GM13977 (cell line): ENCODE measurements around the gene ATG16L2.
"Not testable (repeated sequence)": the region's sequence is repeated elsewhere in the genome, so short reads cannot be mapped to it uniquely, and the experiment has no call there.

Experiments used
- DNase-seq: peaks from one replicate; pipeline ENCODE4 v3.0.0; 2012; ENCODE audit warnings: low spot score
- in situ Hi-C: fragments of 300-500 bp; cut with MboI; formaldehyde crosslinking; loops from one replicate; pipeline ENCODE4 v1.12.0; 2022; ENCODE audit warnings: low sequenced_read_pairs, low pct_unique_long_range_greater_than_20kb, mixed read lengths, inconsistent platforms; ENCODE audit not compliant: unreplicated experiment
- TF ChIP-seq, protein P1 (sequence below): IDR thresholded peaks from 2 replicates; pipeline ENCODE4 v1.5.1; 2012; ENCODE audit warnings: mild to moderate bottlenecking, control low read depth; ENCODE audit not compliant: insufficient read depth; ENCODE audit errors: extremely low read depth, missing control alignments

ATG16L2 gene

DNA sequence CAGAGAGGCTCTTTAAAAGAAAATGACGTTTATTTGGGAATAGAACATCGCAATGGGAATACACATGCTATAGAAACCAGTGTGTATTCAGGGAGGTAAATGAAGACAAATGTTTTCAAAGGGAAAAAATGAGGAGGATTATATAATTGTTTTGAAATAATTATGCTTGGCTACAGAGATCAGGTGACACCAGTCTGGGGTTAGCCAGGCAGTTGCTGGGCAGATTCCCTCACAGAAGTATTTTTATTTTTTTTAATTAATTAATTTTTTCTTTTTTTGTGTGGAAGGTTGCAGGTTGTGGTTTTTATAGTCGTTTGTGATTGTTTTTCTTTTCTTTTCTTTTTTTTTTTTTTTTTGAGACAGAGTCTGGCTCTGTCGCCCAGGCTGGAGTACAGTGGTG is 14.8 kb upstream of the ATG16L2 start:
- TF ChIP-seq, protein P1, sequence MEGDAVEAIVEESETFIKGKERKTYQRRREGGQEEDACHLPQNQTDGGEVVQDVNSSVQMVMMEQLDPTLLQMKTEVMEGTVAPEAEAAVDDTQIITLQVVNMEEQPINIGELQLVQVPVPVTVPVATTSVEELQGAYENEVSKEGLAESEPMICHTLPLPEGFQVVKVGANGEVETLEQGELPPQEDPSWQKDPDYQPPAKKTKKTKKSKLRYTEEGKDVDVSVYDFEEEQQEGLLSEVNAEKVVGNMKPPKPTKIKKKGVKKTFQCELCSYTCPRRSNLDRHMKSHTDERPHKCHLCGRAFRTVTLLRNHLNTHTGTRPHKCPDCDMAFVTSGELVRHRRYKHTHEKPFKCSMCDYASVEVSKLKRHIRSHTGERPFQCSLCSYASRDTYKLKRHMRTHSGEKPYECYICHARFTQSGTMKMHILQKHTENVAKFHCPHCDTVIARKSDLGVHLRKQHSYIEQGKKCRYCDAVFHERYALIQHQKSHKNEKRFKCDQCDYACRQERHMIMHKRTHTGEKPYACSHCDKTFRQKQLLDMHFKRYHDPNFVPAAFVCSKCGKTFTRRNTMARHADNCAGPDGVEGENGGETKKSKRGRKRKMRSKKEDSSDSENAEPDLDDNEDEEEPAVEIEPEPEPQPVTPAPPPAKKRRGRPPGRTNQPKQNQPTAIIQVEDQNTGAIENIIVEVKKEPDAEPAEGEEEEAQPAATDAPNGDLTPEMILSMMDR, result no peak
- no peak for DNase-seq
- in situ Hi-C loops, result no loop called here

DNA sequence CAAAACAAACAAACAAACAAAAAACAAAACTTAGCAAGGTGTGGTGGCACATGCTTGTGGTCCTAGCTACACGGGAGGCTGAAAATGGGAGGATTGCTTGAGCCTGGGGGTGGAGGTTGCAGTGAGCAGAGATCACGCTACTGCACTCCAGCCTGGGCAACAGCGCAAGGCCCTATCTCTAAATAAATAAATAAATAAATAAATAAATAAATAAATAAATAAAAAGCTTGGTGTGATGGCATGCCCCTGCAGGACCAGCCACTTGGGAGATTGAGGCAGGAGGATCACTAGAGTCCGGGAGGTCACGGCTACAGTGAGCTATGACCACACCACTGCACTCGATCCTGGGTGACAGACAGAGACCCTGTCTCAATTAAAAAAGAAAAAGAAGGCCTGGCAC is 11.4 kb upstream of the ATG16L2 start:
- in situ Hi-C loops, result no loop called here

DNA sequence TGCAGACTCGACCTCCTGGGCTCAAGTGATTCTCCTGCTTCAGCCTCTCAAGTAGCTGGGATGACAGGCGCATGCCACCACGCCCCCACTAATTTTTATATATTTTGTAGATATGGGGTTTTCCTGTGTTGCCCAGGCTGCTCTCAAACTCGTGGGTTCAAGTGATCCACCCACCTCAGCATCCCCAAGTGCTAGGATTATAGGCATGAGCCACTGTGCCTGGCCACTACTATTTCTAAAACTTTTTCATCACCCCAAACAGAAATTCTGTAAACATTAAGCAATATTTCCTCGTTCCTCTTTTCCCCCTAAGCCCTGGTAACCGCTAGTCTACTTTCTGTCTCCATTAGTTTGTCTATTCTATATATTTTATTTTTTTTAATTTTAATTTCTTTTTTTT is 9.0 kb upstream of the ATG16L2 start:
- in situ Hi-C loops, result no loop called here
- TF ChIP-seq, protein P1, result no peak
- DNase-seq, result no peak

More for the DNA sequence above, 11.4 kb upstream of the ATG16L2 start:
- no peak for DNase-seq
- TF ChIP-seq, protein P1, result no peak

DNA sequence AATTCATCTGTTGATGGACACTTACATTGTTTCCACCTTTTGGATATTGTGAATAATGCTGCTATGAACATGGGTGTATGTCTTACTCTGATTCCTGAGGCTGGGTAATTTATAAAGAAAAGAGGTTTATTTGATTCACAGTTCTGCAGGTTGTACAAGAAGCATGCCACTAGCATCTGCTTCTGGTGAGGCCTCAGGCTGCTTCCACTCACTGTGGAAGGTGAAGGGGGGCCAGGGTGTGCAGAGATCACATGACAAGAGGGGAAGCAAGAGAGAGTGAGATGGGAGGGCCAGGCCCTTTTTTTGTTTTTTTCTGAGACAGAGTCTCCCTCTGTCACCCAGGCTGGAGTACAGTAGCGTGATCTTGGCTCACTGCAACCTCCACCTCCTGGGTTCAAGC is 7.8 kb upstream of the ATG16L2 start:
- DNase-seq, in situ Hi-C loops: not testable (repeated sequence)

DNA sequence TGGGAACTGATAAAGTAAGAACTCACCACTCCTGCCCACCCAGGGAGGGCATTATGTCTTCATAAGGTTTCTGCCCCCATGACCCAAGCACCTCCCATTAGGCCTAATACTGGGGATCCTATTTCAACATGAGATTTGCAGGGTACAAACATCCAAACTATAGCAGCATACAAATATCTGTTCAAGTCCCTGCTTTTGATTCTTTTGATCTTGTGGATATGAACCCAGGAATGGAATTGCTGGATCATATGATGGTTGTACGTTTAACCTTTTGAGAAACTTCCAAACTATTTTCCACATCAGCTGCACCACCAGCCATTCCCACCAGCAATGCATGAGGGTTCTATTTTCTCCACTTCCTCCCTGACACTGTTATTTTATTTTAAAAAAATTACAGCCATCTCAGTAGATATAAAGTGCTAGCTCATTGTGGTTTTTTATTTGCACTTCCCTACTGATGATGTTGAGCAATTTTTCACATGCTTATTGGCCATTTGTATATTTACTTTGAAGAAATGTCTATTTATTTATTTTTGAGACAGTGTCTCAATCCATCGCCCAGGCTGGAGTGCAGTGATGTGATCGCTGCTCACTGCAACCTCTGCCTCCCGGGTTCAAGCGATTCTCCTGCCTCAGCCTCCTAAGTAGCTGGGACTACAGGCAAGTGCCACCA is 7.1 kb upstream of the ATG16L2 start:
- in situ Hi-C loops, result no loop called here
- no peak for DNase-seq
- TF ChIP-seq, protein P1, result no peak

DNA sequence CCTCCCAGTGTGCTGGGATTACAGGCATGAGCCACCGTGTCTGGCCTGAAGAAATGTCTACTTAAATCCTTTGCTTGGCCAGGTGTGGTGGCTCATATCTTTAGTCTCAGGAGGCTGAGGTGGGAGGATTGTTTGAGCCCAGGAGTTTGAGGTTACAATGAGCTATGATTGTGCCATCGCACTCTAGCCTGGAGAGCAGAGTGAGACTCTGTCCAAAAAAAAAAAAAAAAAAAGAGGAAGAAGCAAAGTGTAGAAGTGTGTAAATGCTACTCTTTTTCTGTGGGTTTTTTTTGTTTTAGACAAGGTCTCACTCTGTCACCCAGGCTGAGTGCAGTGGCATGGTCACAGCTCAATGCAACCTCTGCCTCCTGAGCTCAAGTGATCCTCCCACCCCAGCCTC is 6.4 kb upstream of the ATG16L2 start:
- TF ChIP-seq, protein P1, result no peak
- DNase-seq, result no peak
- in situ Hi-C loops, result no loop called here

DNA sequence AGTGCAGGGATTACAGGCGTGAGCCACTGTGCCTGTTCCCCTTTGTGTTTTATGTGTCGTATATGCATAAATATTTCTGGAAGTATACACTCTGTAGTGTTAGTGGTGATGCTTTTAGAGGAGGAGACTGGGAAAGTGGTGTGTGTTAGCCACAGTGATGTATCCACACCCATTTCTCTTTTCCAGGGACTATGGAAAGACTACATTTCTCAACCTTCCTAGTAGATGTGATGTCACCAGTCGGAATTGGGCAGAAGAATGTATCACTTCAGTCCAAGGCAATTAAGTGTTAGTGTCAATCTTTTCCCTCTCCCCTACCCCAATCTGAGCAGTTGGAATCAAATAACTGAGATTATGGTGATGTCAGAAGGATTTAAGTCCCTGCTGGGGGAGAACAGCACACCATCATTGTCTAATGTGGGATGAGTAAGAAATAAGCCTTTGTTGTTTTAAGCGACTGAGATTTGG is 5.8 kb upstream of the ATG16L2 start:
- in situ Hi-C loops, result no loop called here
- TF ChIP-seq, protein P1, result no peak
- no peak for DNase-seq

DNA sequence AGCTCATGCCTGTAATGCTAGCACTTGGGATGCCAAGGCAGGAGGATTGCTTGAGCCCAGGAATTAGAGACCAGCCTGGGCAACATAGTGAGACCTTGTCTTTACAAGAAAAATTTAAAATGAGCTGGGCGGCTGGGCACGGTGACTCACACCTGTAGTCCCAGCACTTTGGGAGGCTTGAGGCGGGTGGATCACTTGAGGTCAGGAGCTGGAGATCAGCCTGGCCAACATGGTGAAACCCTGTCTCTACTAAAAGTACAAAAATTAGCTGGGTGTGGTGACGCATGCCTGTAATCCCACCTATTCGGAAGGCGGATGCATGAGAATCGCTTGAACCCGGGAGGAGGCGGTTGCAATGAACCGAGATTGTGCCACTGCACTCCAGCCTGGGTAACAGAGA is 2.5 kb upstream of the ATG16L2 start:
- in situ Hi-C loops, DNase-seq: not testable (repeated sequence)
